ENCODE data around the gene GHITM.

GHITM gene

DNA sequence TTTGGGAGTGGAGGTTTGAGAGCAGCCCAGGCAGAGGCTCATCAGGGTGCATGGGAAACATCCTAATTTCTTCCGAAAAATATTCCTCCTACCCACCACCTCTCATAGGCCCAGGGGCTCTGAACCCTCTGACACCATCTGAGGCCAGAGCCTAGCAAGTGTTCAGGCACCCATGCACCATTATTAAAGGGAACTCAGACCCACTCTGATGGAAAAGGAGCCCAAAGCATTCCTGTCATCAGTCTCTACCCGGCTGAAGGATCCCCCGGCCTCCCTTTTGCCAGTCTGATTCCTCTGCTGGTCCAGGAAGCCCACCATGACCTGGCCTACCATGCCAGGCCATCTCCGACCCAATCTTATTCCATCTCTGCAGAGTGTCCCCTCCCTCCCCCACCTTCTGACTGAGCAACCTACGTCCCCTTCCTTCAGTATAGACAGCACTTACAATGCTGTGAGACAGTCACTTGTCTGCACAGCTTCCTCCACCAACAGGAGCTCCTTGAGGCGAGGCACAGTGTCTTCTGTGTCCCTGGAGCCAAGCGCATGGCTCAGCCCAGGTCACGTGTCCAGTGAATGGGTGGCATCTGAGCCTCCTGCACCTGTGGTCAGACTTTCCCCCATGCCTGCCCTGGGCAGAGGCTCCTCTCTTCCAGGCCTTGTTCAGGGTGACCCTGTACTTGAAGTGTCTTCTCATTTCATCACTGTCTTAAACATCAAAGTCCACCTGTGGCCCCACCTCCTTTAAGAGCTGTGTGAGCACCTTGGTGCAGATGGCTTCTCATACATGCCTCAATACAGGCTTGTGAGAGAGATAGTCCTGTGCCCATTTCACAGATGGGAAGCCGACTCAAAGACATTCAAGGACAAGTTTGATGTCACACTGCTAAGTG, 33.4 kb downstream of the GHITM start:
- in situ Hi-C loops (cut with HindIII; ENCODE audit: low sequenced_read_pairs) = no loop called here
- no peak overlapping the region for H3K4me3 ChIP-seq (ENCODE audit: low read depth, low read length)
- DNase-seq (ENCODE audit: low read depth, low spot score) = no peak
- TF ChIP-seq, protein P1, sequence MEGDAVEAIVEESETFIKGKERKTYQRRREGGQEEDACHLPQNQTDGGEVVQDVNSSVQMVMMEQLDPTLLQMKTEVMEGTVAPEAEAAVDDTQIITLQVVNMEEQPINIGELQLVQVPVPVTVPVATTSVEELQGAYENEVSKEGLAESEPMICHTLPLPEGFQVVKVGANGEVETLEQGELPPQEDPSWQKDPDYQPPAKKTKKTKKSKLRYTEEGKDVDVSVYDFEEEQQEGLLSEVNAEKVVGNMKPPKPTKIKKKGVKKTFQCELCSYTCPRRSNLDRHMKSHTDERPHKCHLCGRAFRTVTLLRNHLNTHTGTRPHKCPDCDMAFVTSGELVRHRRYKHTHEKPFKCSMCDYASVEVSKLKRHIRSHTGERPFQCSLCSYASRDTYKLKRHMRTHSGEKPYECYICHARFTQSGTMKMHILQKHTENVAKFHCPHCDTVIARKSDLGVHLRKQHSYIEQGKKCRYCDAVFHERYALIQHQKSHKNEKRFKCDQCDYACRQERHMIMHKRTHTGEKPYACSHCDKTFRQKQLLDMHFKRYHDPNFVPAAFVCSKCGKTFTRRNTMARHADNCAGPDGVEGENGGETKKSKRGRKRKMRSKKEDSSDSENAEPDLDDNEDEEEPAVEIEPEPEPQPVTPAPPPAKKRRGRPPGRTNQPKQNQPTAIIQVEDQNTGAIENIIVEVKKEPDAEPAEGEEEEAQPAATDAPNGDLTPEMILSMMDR (IDR thresholded peaks at IDR 0.05; ENCODE audit: low read depth, low read length) = no peak

DNA sequence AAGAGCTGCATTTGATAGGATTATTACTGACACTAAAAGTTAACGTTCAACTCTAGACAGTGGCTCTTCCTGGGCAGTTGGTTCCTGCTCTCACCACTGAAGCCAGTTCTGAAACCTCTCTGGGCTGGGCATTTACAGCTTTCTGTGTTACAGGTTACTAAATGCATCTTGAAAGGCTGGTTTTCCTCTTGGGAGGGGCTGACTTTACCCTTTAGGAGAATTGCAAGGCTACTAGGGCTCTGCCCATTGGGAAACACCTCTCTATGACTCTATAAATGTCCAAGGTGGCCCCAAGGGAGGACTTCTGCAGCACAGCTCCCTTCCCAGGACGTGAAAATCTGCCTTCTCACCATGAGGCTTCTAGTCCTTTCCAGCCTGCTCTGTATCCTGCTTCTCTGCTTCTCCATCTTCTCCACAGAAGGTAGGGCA, 34.2 kb downstream of the GHITM start, which contains the start of gene GPR15LG:
Gene GPR15LG, plus strand, starts transcription at position 301 of the 429 bp plus-strand sequence. Its CDS starts 51 bp downstream, at position 352.
- in situ Hi-C loops (cut with HindIII; ENCODE audit: low sequenced_read_pairs) = no loop called here
- no peak for DNase-seq (ENCODE audit: low read depth, low spot score)
- no peak within 1 kb of the TSS for H3K4me3 ChIP-seq (ENCODE audit: low read depth, low read length)
- TF ChIP-seq, protein P1 (IDR thresholded peaks at IDR 0.05; ENCODE audit: low read depth, low read length) = no peak

DNA sequence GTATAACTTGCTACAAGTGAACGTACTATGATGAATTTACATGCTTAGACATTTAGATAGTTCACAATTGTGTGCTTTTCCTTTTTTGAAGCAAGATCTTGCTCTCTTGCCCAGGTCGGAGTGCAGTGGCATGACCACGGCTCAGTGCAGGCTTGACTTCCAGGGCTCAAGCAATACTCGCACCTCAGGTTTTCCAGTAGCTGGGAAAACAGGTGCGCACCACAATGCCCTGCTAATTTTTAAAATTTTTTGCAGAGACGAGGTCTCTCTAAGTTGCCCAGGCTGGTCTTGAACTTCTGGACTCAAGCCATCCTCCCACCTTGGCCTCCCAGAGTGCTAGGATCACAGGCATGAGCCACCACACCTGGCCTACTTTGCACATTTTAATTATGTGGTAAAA, 36.1 kb downstream of the GHITM start:
- in situ Hi-C loops (cut with HindIII; ENCODE audit: low sequenced_read_pairs) = no loop called here

DNA sequence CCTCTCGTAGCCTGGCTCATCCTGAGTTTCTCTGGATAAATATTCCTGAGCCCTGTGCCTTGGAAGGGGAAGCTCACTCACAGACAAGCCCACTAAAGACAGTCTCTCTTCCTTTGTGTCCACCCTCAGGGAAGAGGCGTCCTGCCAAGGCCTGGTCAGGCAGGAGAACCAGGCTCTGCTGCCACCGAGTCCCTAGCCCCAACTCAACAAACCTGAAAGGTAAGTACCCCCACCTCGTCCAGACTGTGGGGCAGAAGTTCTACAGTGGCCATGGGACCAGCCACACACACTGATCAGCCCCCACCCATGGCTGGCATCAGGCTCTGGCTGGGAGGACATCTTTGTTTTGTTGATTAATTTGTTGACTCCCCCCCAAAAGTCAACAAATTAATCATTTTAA, 37.0 kb downstream of the GHITM start:
- no peak for DNase-seq (ENCODE audit: low read depth, low spot score)
- no peak overlapping the region for H3K4me3 ChIP-seq (ENCODE audit: low read depth, low read length)
- in situ Hi-C loops (cut with HindIII; ENCODE audit: low sequenced_read_pairs) = no loop called here
- TF ChIP-seq, protein P1 (IDR thresholded peaks at IDR 0.05; ENCODE audit: low read depth, low read length) = no peak

More for the DNA sequence above, 36.1 kb downstream of the GHITM start:
- H3K4me3 ChIP-seq (ENCODE audit: low read depth, low read length) = no peak overlapping the region
- DNase-seq (ENCODE audit: low read depth, low spot score) = no peak
- TF ChIP-seq, protein P1 (IDR thresholded peaks at IDR 0.05; ENCODE audit: low read depth, low read length) = no peak

DNA sequence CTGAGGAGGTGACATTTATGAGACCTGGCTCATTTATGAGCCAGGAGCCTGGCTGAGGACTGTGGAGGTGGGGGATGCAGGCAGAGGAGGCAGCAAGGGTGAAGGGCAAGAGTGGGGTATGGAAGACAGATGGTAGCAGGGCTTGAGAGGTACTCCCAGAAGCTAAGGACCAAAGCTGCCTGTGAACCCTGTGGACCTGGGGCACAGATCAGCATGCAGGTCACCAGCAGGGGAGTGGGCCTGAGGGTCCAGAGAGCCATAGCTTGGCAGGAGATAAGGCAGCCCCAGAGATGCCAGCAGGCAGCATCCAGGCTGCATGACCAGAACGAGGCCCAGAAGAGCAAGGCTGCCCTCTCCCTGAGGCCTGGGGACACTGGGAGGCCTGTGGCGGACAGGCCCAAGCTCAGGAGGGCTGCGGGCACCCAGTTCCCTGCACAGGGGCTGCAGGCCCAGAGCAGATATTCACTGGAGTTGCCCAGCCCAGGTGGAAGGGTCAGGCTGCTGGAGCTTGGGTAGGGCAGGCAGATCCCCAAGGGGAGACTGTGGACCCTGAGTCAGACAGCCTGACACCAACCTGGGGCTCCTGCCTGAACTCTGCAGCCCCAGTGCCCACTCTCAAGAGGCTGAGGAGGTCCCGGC, 37.6 kb downstream of the GHITM start:
- in situ Hi-C loops (cut with HindIII; ENCODE audit: low sequenced_read_pairs) = no loop called here
- no peak for DNase-seq (ENCODE audit: low read depth, low spot score)
- H3K4me3 ChIP-seq (ENCODE audit: low read depth, low read length) = no peak overlapping the region
- TF ChIP-seq, protein P1 (IDR thresholded peaks at IDR 0.05; ENCODE audit: low read depth, low read length) = no peak

DNA sequence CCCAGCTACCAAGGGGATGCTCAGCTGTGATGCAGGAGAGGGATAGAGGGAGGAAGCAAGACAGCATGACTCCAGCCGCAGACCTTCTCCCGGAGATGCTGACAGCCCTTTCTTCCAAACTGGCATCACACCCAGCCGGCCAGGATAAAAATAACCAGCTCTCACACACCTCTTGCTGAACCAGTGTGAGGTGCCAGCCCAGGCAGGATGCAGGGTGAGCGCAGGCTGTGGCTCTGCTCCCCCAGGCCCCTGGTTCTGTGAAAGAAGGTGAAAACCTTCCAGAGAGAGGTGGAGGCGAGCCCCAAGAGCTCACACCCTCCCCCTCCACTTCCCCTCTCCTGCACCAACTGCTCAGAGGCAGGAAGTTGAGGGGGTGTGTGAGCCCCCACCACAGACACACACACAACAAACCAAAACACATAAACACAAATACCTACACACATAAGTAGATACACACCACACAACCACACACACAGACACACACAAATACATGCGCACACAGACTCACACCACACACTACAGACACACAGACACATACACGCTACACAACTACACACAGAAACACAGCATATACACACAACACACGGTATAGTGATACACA, 38.3 kb downstream of the GHITM start:
- no peak overlapping the region for H3K4me3 ChIP-seq (ENCODE audit: low read depth, low read length)
- TF ChIP-seq, protein P1 (IDR thresholded peaks at IDR 0.05; ENCODE audit: low read depth, low read length) = no peak
- in situ Hi-C loops (cut with HindIII; ENCODE audit: low sequenced_read_pairs) = no loop called here
- no peak for DNase-seq (ENCODE audit: low read depth, low spot score)

Measured in astrocyte of the spinal cord (primary cell).